ENCODE data around the gene STRBP.
A peak's percentile ranks its signal among the peaks of the same experiment; 100 is the strongest.

Gene STRBP

DNA sequence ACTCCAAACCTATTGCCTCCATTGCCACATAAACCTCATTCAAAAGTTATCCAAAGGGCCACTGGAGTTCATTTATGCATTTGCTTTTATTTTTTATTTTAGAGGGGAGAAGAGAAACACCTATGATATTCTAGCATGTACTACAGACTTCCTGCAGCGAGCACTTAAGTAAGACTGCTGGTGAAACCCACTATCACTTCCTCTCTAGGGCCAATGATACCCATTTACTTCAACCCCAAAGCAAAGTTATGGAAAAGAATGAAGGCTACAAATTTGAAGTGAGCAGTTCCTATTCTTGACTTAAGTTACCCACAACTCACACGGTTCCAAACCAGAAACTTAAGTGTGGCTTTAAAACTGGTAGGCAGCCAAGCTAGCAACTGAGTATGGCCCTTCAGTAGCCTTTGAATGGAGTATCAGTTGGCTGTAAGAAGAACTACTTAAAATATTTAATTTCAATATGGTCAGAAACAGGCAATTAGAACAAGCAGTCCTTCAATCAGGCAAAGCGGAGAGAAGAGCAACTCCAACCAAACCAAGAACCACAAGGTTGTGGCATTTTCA, 140.8 kb downstream of the STRBP start:
- Histone ChIP-seq H3K4me1 (ENCODE audit: control insufficient read depth, insufficient read depth, low read length) (peaks cover 11% of the 10 kb centered on the region), H3K4me3 (ENCODE audit: low read length) (no peak overlapping the region), H3K9ac (ENCODE audit: low read length) (no peak overlapping the region), H3K36me3 (ENCODE audit: control insufficient read depth, insufficient read depth, low read length, severe bottlenecking) (no peaks in the 10 kb centered on the region), H3K27me3 (replicated peaks; ENCODE audit: control insufficient read depth, insufficient read depth, low read length) (no peaks in the 10 kb centered on the region), H3K9me3 (ENCODE audit: control insufficient read depth, low read length) (no peaks in the 10 kb centered on the region)
- no peak for DNase-seq (ENCODE audit: low read depth)

DNA sequence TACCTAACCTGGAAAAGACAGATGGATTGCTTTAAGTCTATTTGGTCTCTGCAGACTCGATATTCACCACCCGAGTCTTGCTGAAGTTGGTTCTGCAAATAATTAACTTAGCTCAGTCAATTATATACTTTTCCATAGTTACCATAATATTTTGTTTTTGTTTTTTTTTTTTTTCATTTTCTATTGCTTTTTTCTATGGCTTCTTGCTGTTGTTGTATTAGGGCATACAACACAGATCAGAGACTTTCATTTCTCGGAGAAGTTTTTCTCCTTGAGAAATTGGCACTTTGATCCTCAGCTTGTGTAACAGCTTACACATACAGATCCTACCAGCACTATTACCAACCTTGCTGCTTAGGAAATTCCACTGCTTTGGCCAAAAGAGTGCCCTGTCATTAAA, 146.9 kb downstream of the STRBP start:
- DNase-seq (ENCODE audit: low read depth): peak; percentile 14

GRCh38 chr9:123120953-123121352, 147.4 kb downstream of the STRBP start:
- no peak overlapping the region for H3K9ac ChIP-seq (ENCODE audit: low read length)
- no peak overlapping the region for H3K4me3 ChIP-seq (ENCODE audit: low read length)
- peaks cover 18% of the 10 kb centered on the region for H3K4me1 ChIP-seq (ENCODE audit: control insufficient read depth, insufficient read depth, low read length)
- H3K27me3 ChIP-seq (replicated peaks; ENCODE audit: control insufficient read depth, insufficient read depth, low read length): no peaks in the 10 kb centered on the region
- peak; percentile 40 for DNase-seq (ENCODE audit: low read depth)
- no peaks in the 10 kb centered on the region for H3K9me3 ChIP-seq (ENCODE audit: control insufficient read depth, low read length)
- no peaks in the 10 kb centered on the region for H3K36me3 ChIP-seq (ENCODE audit: control insufficient read depth, insufficient read depth, low read length, severe bottlenecking)

More for the DNA sequence above, 146.9 kb downstream of the STRBP start:
- Histone ChIP-seq H3K4me3 (ENCODE audit: low read length) (no peak overlapping the region), H3K4me1 (ENCODE audit: control insufficient read depth, insufficient read depth, low read length) (peaks cover 18% of the 10 kb centered on the region), H3K27me3 (replicated peaks; ENCODE audit: control insufficient read depth, insufficient read depth, low read length) (no peaks in the 10 kb centered on the region), H3K9ac (ENCODE audit: low read length) (no peak overlapping the region), H3K36me3 (ENCODE audit: control insufficient read depth, insufficient read depth, low read length, severe bottlenecking) (no peaks in the 10 kb centered on the region), H3K9me3 (ENCODE audit: control insufficient read depth, low read length) (no peaks in the 10 kb centered on the region)

GRCh38 chr9:123120131-123120530, 148.3 kb downstream of the STRBP start:
- H3K4me1 ChIP-seq (ENCODE audit: control insufficient read depth, insufficient read depth, low read length): peaks cover 18% of the 10 kb centered on the region
- H3K9me3 ChIP-seq (ENCODE audit: control insufficient read depth, low read length): no peaks in the 10 kb centered on the region
- DNase-seq (ENCODE audit: low read depth): no peak
- H3K4me3 ChIP-seq (ENCODE audit: low read length): no peak overlapping the region
- H3K27me3 ChIP-seq (replicated peaks; ENCODE audit: control insufficient read depth, insufficient read depth, low read length): no peaks in the 10 kb centered on the region
- H3K9ac ChIP-seq (ENCODE audit: low read length): no peak overlapping the region
- H3K36me3 ChIP-seq (ENCODE audit: control insufficient read depth, insufficient read depth, low read length, severe bottlenecking): no peaks in the 10 kb centered on the region

- no peak overlapping the region for H3K4me3 ChIP-seq (ENCODE audit: low read length)
- DNase-seq (ENCODE audit: low read depth): no peak
- H3K9me3 ChIP-seq (ENCODE audit: control insufficient read depth, low read length): no peaks in the 10 kb centered on the region
- peaks cover 18% of the 10 kb centered on the region for H3K4me1 ChIP-seq (ENCODE audit: control insufficient read depth, insufficient read depth, low read length)
- H3K36me3 ChIP-seq (ENCODE audit: control insufficient read depth, insufficient read depth, low read length, severe bottlenecking): no peaks in the 10 kb centered on the region
- H3K9ac ChIP-seq (ENCODE audit: low read length): no peak overlapping the region
- H3K27me3 ChIP-seq (replicated peaks; ENCODE audit: control insufficient read depth, insufficient read depth, low read length): no peaks in the 10 kb centered on the region
Measured at GRCh38 chr9:123119566-123119965, 148.8 kb downstream of the STRBP start.

GRCh38 chr9:123116036-123116435, 152.3 kb downstream of the STRBP start:
- no peaks in the 10 kb centered on the region for H3K36me3 ChIP-seq (ENCODE audit: control insufficient read depth, insufficient read depth, low read length, severe bottlenecking)
- H3K9me3 ChIP-seq (ENCODE audit: control insufficient read depth, low read length): no peaks in the 10 kb centered on the region
- DNase-seq (ENCODE audit: low read depth): no peak
- no peak overlapping the region for H3K9ac ChIP-seq (ENCODE audit: low read length)
- peaks cover 14% of the 10 kb centered on the region for H3K4me1 ChIP-seq (ENCODE audit: control insufficient read depth, insufficient read depth, low read length)
- H3K27me3 ChIP-seq (replicated peaks; ENCODE audit: control insufficient read depth, insufficient read depth, low read length): no peaks in the 10 kb centered on the region
- no peak overlapping the region for H3K4me3 ChIP-seq (ENCODE audit: low read length)

- H3K4me3 ChIP-seq (ENCODE audit: low read length): no peak overlapping the region
- H3K9ac ChIP-seq (ENCODE audit: low read length): no peak overlapping the region
- DNase-seq (ENCODE audit: low read depth): no peak
- no peaks in the 10 kb centered on the region for H3K9me3 ChIP-seq (ENCODE audit: control insufficient read depth, low read length)
- no peaks in the 10 kb centered on the region for H3K36me3 ChIP-seq (ENCODE audit: control insufficient read depth, insufficient read depth, low read length, severe bottlenecking)
- no peaks in the 10 kb centered on the region for H3K27me3 ChIP-seq (replicated peaks; ENCODE audit: control insufficient read depth, insufficient read depth, low read length)
- peaks cover 9% of the 10 kb centered on the region for H3K4me1 ChIP-seq (ENCODE audit: control insufficient read depth, insufficient read depth, low read length)
Measured at GRCh38 chr9:123115146-123115913, 153.1 kb downstream of the STRBP start.

- DNase-seq (ENCODE audit: low read depth): no peak
- no peak overlapping the region for H3K9ac ChIP-seq (ENCODE audit: low read length)
- no peaks in the 10 kb centered on the region for H3K4me1 ChIP-seq (ENCODE audit: control insufficient read depth, insufficient read depth, low read length)
- H3K9me3 ChIP-seq (ENCODE audit: control insufficient read depth, low read length): no peaks in the 10 kb centered on the region
- H3K36me3 ChIP-seq (ENCODE audit: control insufficient read depth, insufficient read depth, low read length, severe bottlenecking): peaks cover 14% of the 10 kb centered on the region
- no peak overlapping the region for H3K4me3 ChIP-seq (ENCODE audit: low read length)
- no peaks in the 10 kb centered on the region for H3K27me3 ChIP-seq (replicated peaks; ENCODE audit: control insufficient read depth, insufficient read depth, low read length)
Measured at GRCh38 chr9:123113185-123113584, 155.2 kb downstream of the STRBP start.

GRCh38 chr9:123112015-123112975, 156.1 kb downstream of the STRBP start:
- H3K27me3 ChIP-seq (replicated peaks; ENCODE audit: control insufficient read depth, insufficient read depth, low read length): no peaks in the 10 kb centered on the region
- H3K4me1 ChIP-seq (ENCODE audit: control insufficient read depth, insufficient read depth, low read length): no peaks in the 10 kb centered on the region
- H3K4me3 ChIP-seq (ENCODE audit: low read length): no peak overlapping the region
- no peak overlapping the region for H3K9ac ChIP-seq (ENCODE audit: low read length)
- H3K9me3 ChIP-seq (ENCODE audit: control insufficient read depth, low read length): no peaks in the 10 kb centered on the region
- H3K36me3 ChIP-seq (ENCODE audit: control insufficient read depth, insufficient read depth, low read length, severe bottlenecking): peaks cover 21% of the 10 kb centered on the region
- DNase-seq (ENCODE audit: low read depth): no peak

DNA sequence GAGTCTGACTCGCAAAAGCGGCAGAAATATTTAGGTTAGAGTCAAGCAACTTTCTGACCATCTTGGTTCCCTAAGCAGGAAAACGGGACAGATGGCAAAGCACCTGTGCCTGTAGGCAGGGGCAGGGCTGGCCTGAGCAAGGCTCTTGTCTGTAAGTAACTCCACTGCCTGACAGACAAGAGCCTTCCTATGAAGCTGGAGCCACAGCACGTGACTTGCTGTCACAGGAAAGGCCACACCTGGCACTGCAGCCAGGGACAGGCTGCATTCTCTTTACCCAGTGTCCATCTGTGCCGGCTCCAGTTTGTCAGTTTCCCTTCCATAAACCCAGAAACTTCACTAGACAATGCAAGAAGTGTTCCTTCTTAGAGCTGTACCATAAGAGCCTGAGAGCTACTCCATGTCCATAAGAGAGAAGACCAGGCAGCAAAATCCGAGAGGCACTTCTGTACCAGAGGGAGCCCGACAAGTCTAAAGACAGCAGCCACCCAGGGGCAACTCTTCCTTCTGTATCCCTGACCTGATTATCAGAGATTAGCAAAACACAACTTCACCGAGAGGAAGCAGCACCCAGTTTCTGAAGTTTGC, 156.9 kb downstream of the STRBP start:
- Histone ChIP-seq H3K4me1 (ENCODE audit: control insufficient read depth, insufficient read depth, low read length) (no peaks in the 10 kb centered on the region), H3K36me3 (ENCODE audit: control insufficient read depth, insufficient read depth, low read length, severe bottlenecking) (peaks cover 21% of the 10 kb centered on the region), H3K4me3 (ENCODE audit: low read length) (no peak overlapping the region), H3K27me3 (replicated peaks; ENCODE audit: control insufficient read depth, insufficient read depth, low read length) (no peaks in the 10 kb centered on the region), H3K9me3 (ENCODE audit: control insufficient read depth, low read length) (no peaks in the 10 kb centered on the region), H3K9ac (ENCODE audit: low read length) (no peak overlapping the region)
- DNase-seq (ENCODE audit: low read depth): no peak

Data from adipocyte (in vitro differentiated cells).